ENCODE measurements around the gene PFDN6.

GRCh38 chr6:33313709-33314514, 24.5 kb downstream of the PFDN6 start, which contains the start of gene TAPBP:
- TF ChIP-seq NFE2L1 (CRISPR knock-in tag; IDR thresholded peaks at IDR 0.05; ENCODE audit: borderline replicate concordance) (no peak), CTCF (CRISPR knock-in tag; IDR thresholded peaks at IDR 0.05) (no peak), RXRA (CRISPR knock-in tag; IDR thresholded peaks at IDR 0.05) (0 out of 2 replicates have a peak, but pooled peaks have one; percentile 28), EP300 (IDR thresholded peaks at IDR 0.05; ENCODE audit: low read depth in 2 of 2, low read length in 2 of 2) (no peak), EP300 (CRISPR knock-in tag; IDR thresholded peaks at IDR 0.05; ENCODE audit: borderline replicate concordance) (no peak), TEAD3 (CRISPR knock-in tag; optimal IDR thresholded peaks at IDR 0.05; ENCODE audit: borderline replicate concordance) (peak; percentile 59), ZNF143 (CRISPR knock-in tag; IDR thresholded peaks at IDR 0.05) (no peak), POLR2AphosphoS2 (IDR thresholded peaks at IDR 0.05; ENCODE audit: low read depth, low read length) (no peak)
